Osteoblast (primary cell): Measurements from ENCODE around the gene UBE2F. TPM values are rescaled to one million over a fixed set of nuclear protein-coding genes. Genes with fewer than 3 reads are reported as not detected.
"Not testable (repeated sequence)": the region's sequence is repeated elsewhere in the genome, so short reads cannot be mapped to it uniquely, and the experiment has no call there.

Experiments used
- DNase-seq: peaks from one replicate; pipeline ENCODE4 v3.0.0; 2011; ENCODE audit warnings: low spot score, mixed read lengths; ENCODE audit not compliant: insufficient read length; ENCODE audit errors: missing footprints
- H2AFZ ChIP-seq: 2 replicates; pipeline ENCODE4 v1.6.0; 2011; ENCODE audit warnings: mild to moderate bottlenecking, low read length
- H3K27ac ChIP-seq: 2 replicates; pipeline ENCODE4 v1.5.1; 2011; ENCODE audit warnings: mild to moderate bottlenecking, low read depth, low read length, moderate library complexity
- H3K27me3 ChIP-seq: 2 replicates; pipeline ENCODE4 v1.6.0; 2012; ENCODE audit warnings: mild to moderate bottlenecking, control low read depth, inconsistent platforms, low read length, moderate library complexity; ENCODE audit not compliant: insufficient read depth
- H3K36me3 ChIP-seq: 2 replicates; pipeline ENCODE4 v1.5.1; 2011; ENCODE audit warnings: mild to moderate bottlenecking, low read length, control low read depth, moderate library complexity; ENCODE audit not compliant: insufficient read depth
- H3K4me1 ChIP-seq: 2 replicates; pipeline ENCODE4 v1.5.1; 2011; ENCODE audit warnings: mild to moderate bottlenecking, low read length, control low read depth, moderate library complexity; ENCODE audit not compliant: insufficient read depth
- H3K4me2 ChIP-seq: 2 replicates; pipeline ENCODE4 v1.6.0; 2011; ENCODE audit warnings: mild to moderate bottlenecking, low read length; ENCODE audit not compliant: insufficient read depth
- H3K4me3 ChIP-seq: fragments of 200-600 bp; sonication (generic); 3 replicates; pipeline ENCODE4 v1.5.1; 2012; ENCODE audit warnings: mild to moderate bottlenecking, low read length, inconsistent platforms; ENCODE audit not compliant: insufficient read depth
- H3K79me2 ChIP-seq: 2 replicates; pipeline ENCODE4 v1.6.0; 2012; ENCODE audit warnings: mild to moderate bottlenecking, low read length, control low read depth, inconsistent platforms; ENCODE audit not compliant: insufficient read depth
- H3K9me3 ChIP-seq: 2 replicates; pipeline ENCODE4 v1.5.1; 2011; ENCODE audit warnings: low read depth, low read length, control low read depth
- H4K20me1 ChIP-seq: 2 replicates; pipeline ENCODE4 v1.6.0; 2012; ENCODE audit warnings: mild to moderate bottlenecking, low read length, control low read depth; ENCODE audit not compliant: insufficient read depth
- total RNA-seq: library from RNA; depleted of rRNA; stranded (reverse); fragments of >200 nt; gene quantifications from 2 replicates; pipeline ENCODE4 v1.2.3, GENCODE V29; 2012
- TF ChIP-seq, protein P1 (sequence below): IDR thresholded peaks from 2 replicates; pipeline ENCODE4 v1.5.1; 2011; ENCODE audit warnings: mild to moderate bottlenecking, low read depth, low read length, moderate library complexity; ENCODE audit errors: extremely low read depth

Gene UBE2F
- total RNA-seq, 1 donor = 39.8 TPM

DNA sequence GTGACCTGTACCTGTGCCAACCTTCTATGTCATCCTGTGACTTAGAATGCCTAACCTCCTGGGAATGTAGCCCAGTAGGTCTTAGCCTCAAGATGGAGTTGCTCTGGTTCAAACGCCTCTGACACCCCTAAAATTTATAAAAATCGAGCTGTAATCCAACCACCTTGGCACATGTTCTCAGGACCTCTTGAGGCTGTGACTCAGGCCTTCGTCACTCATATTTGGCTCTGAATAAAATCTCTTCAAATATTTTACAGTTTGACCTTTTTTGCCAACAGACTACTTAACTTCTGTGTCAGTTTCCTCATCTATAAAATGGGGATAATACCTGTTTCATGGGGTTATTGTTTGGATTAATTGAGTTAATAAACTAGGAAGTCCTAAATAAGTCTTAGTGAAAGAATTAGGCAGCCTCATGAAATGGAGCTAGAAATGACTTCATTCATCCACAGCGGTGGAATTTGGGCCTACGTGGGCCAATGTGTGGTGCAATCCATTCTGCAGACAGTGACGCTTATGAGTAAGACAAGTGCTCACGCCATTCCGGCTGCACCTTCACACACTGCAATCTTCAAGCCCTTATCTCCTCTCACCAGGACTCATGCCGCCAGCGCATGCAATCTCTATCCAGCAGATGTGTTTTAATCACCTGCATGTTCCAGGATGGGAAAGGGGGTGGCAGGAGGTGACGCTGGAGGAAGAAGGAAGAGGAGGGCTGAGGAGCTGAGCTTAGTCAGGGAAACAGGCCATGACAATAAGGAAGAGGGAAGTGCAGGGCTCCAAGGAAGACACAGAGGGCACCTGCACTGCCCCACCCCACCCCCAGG, 2.0 kb upstream of the UBE2F start:
- Histone ChIP-seq H3K79me2 (peaks cover 25% of the 10 kb centered on the region), H4K20me1 (peaks cover 21% of the 10 kb centered on the region), H3K4me2 (no peak overlapping the region), H3K27me3 (no peaks in the 10 kb centered on the region), H3K9me3 (peaks cover 10% of the 10 kb centered on the region), H3K27ac (peak overlapping the region; percentile 73), H2AFZ (no peak overlapping the region), H3K36me3 (no peaks in the 10 kb centered on the region), H3K4me3 (no peak overlapping the region), H3K4me1 (peaks cover 20% of the 10 kb centered on the region)
- DNase-seq = peak; percentile 88
- TF ChIP-seq, protein P1, sequence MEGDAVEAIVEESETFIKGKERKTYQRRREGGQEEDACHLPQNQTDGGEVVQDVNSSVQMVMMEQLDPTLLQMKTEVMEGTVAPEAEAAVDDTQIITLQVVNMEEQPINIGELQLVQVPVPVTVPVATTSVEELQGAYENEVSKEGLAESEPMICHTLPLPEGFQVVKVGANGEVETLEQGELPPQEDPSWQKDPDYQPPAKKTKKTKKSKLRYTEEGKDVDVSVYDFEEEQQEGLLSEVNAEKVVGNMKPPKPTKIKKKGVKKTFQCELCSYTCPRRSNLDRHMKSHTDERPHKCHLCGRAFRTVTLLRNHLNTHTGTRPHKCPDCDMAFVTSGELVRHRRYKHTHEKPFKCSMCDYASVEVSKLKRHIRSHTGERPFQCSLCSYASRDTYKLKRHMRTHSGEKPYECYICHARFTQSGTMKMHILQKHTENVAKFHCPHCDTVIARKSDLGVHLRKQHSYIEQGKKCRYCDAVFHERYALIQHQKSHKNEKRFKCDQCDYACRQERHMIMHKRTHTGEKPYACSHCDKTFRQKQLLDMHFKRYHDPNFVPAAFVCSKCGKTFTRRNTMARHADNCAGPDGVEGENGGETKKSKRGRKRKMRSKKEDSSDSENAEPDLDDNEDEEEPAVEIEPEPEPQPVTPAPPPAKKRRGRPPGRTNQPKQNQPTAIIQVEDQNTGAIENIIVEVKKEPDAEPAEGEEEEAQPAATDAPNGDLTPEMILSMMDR = no peak

DNA sequence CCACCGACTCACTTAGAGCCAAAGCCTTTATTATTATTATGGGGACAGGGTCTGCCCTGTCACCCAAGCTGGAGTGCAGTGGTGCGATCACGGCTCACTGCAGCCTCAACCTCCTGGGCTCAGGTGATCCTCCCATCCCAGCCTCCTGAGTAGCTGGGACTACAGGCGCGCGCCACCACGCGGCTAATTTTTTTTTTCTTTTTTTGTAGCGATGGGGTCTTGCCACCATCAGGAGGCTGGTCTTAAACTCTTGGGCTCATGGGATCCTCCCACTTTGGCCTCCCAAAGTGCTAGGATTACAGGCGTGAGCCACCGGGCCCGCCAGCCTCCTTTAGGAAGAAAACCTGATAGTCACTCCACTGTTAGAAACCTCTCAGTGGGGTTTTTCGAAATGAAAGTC, 970 bp upstream of the UBE2F start:
- not testable (repeated sequence) for H3K27me3 ChIP-seq, DNase-seq, H3K36me3 ChIP-seq
- H3K4me3 ChIP-seq = peak overlapping the region; percentile 84
- H3K4me2 ChIP-seq = peak overlapping the region; percentile 88
- H4K20me1 ChIP-seq = peaks cover 27% of the 10 kb centered on the region
- H3K79me2 ChIP-seq = peaks cover 36% of the 10 kb centered on the region
- H2AFZ ChIP-seq = peak overlapping the region; percentile 96
- peak overlapping the region; percentile 69 for H3K27ac ChIP-seq
- peaks cover 10% of the 10 kb centered on the region for H3K9me3 ChIP-seq
- peaks cover 20% of the 10 kb centered on the region for H3K4me1 ChIP-seq

DNA sequence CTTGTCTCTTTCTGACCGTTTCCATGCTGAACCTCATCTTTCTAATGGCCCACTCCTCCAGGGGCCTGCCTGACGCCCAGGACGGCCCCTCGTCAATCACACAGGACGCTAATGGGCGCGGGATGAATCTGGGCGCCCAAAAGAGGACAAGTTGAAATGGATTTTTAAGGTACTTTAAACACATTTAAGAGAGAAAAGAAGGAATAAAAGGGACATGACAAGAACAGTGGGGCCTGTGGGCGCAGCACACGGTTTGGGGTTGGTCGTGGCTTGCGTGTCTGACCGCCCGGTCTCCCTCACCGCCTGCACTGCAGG, 607 bp upstream of the UBE2F start:
- peak; percentile 87 for DNase-seq
- peaks cover 20% of the 10 kb centered on the region for H3K4me1 ChIP-seq
- H3K79me2 ChIP-seq = peaks cover 39% of the 10 kb centered on the region

DNA sequence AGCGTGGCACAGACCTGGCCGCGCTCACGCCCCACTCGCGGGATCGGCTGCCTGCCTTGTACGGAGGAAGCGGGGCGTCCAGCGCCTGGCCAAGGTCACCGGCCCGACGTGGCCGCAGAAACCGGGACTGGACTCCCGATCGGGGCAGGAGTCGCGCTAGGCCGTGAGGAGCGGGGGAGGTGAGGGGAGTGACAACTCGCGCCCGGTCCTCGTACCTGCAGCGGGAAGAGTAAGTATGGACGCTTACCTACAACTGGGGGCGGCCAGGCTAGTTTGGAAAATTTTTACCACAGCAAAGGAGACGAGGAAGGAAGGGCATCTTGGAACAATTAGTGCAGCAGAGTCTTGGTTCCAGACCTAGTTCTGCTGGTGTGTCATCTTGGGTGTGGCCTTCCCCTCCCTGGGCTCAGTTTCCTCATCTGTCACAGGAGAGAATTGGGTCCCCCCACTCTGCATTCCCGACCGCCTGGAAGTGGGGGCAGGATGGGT, 693 bp downstream of the UBE2F start:
- H3K27me3 ChIP-seq = no peaks in the 10 kb centered on the region
- peak overlapping the region; percentile 56 for H2AFZ ChIP-seq
- H3K79me2 ChIP-seq = peaks cover 52% of the 10 kb centered on the region
- H3K4me3 ChIP-seq = peak overlapping the region; percentile 84
- H3K4me1 ChIP-seq = peaks cover 20% of the 10 kb centered on the region
- H4K20me1 ChIP-seq = peaks cover 37% of the 10 kb centered on the region
- TF ChIP-seq, protein P1 = no peak
- H3K9me3 ChIP-seq = peaks cover 2% of the 10 kb centered on the region
- peak; percentile 93 for DNase-seq
- peak overlapping the region; percentile 47 for H3K27ac ChIP-seq
- H3K36me3 ChIP-seq = no peaks in the 10 kb centered on the region
- H3K4me2 ChIP-seq = peak overlapping the region; percentile 89

More for the DNA sequence above, 607 bp upstream of the UBE2F start:
- H4K20me1 ChIP-seq = peaks cover 27% of the 10 kb centered on the region
- peak overlapping the region; percentile 96 for H2AFZ ChIP-seq
- peak overlapping the region; percentile 88 for H3K4me2 ChIP-seq
- no peaks in the 10 kb centered on the region for H3K27me3 ChIP-seq
- H3K9me3 ChIP-seq = peaks cover 10% of the 10 kb centered on the region
- H3K27ac ChIP-seq = peak overlapping the region; percentile 69
- TF ChIP-seq, protein P1 = no peak
- H3K4me3 ChIP-seq = peak overlapping the region; percentile 84
- no peaks in the 10 kb centered on the region for H3K36me3 ChIP-seq
